ENCODE results near the gene ZMPSTE24.

The ZMPSTE24 gene

GRCh38 chr1:40258445-40258769, 371 bp downstream of the ZMPSTE24 start:
- no peak for TF ChIP-seq CTCF (IDR thresholded peaks at IDR 0.05; ENCODE audit: low read depth, low read length, missing control alignments)
- no peak for DNase-seq (ENCODE audit: low read depth)
- peak overlapping the region; percentile 100 for H3K4me3 ChIP-seq (ENCODE audit: low read depth, low read length)

GRCh38 chr1:40264354-40264781, 6.3 kb downstream of the ZMPSTE24 start:
- DNase-seq (ENCODE audit: low read depth) = no peak
- no peak overlapping the region for H3K4me3 ChIP-seq (ENCODE audit: low read depth, low read length)
- no peak for TF ChIP-seq CTCF (IDR thresholded peaks at IDR 0.05; ENCODE audit: low read depth, low read length, missing control alignments)

- no peak for TF ChIP-seq CTCF (IDR thresholded peaks at IDR 0.05; ENCODE audit: low read depth, low read length, missing control alignments)
- no peak for DNase-seq (ENCODE audit: low read depth)
- no peak overlapping the region for H3K4me3 ChIP-seq (ENCODE audit: low read depth, low read length)
Observed at GRCh38 chr1:40265298-40265697, 7.3 kb downstream of the ZMPSTE24 start.

GRCh38 chr1:40265919-40266318, 7.9 kb downstream of the ZMPSTE24 start:
- H3K4me3 ChIP-seq (ENCODE audit: low read depth, low read length) = no peak overlapping the region
- no peak for DNase-seq (ENCODE audit: low read depth)
- no peak for TF ChIP-seq CTCF (IDR thresholded peaks at IDR 0.05; ENCODE audit: low read depth, low read length, missing control alignments)

- no peak overlapping the region for H3K4me3 ChIP-seq (ENCODE audit: low read depth, low read length)
- DNase-seq (ENCODE audit: low read depth) = no peak
- no peak for TF ChIP-seq CTCF (IDR thresholded peaks at IDR 0.05; ENCODE audit: low read depth, low read length, missing control alignments)
Observed at GRCh38 chr1:40266786-40267535, 8.9 kb downstream of the ZMPSTE24 start.

GRCh38 chr1:40267767-40268187, 9.7 kb downstream of the ZMPSTE24 start:
- no peak for DNase-seq (ENCODE audit: low read depth)
- H3K4me3 ChIP-seq (ENCODE audit: low read depth, low read length) = no peak overlapping the region
- no peak for TF ChIP-seq CTCF (IDR thresholded peaks at IDR 0.05; ENCODE audit: low read depth, low read length, missing control alignments)

- H3K4me3 ChIP-seq (ENCODE audit: low read depth, low read length) = no peak overlapping the region
- DNase-seq (ENCODE audit: low read depth) = no peak
- TF ChIP-seq CTCF (IDR thresholded peaks at IDR 0.05; ENCODE audit: low read depth, low read length, missing control alignments) = no peak
Observed at GRCh38 chr1:40268211-40268610, 10.2 kb downstream of the ZMPSTE24 start.
